Parathyroid adenoma (tissue), 2 donors: ENCODE results near the gene SMOC1.

Source experiments
- H2AFZ ChIP-seq: fragments of 300-600 bp; sonication (generic); one replicate; pipeline ENCODE4 v1.7.0; 2017; ENCODE audit warnings: antibody characterized with exemption, mild to moderate bottlenecking
- H3K27ac ChIP-seq: fragments of 300-600 bp; sonication (generic); one replicate; pipeline ENCODE4 v1.7.0; 2017
- H3K27me3 ChIP-seq: fragments of 300-600 bp; sonication (generic); one replicate; pipeline ENCODE4 v1.7.0; 2017; ENCODE audit warnings: low read length; ENCODE audit not compliant: control insufficient read depth, insufficient read depth
- H3K36me3 ChIP-seq: fragments of 300-600 bp; sonication (generic); one replicate; pipeline ENCODE4 v1.7.0; 2017; ENCODE audit warnings: low read length; ENCODE audit not compliant: control insufficient read depth, insufficient read depth
- H3K4me1 ChIP-seq: fragments of 300-600 bp; sonication (generic); one replicate; pipeline ENCODE4 v1.7.0; 2017; ENCODE audit warnings: control low read depth
- H3K4me2 ChIP-seq: fragments of 300-600 bp; sonication (generic); one replicate; pipeline ENCODE4 v1.7.0; 2017; ENCODE audit warnings: low read length
- H3K4me3 ChIP-seq: fragments of 300-600 bp; sonication (generic); one replicate; pipeline ENCODE4 v1.7.0; 2017; ENCODE audit warnings: low read depth, low read length
- H3K79me2 ChIP-seq: fragments of 300-600 bp; sonication (generic); one replicate; pipeline ENCODE4 v1.7.0; 2017; ENCODE audit warnings: control low read depth
- H3K9ac ChIP-seq: fragments of 300-600 bp; sonication (generic); one replicate; pipeline ENCODE4 v1.7.0; 2017; ENCODE audit warnings: mild to moderate bottlenecking
- H3K9me3 ChIP-seq: fragments of 300-600 bp; sonication (generic); one replicate; pipeline ENCODE4 v1.7.0; 2017; ENCODE audit warnings: low read length; ENCODE audit not compliant: control insufficient read depth
- TF ChIP-seq, protein P1 (sequence below): fragments of 300-600 bp; sonication (generic); IDR thresholded peaks from one replicate; pipeline ENCODE4 v1.7.0; 2017; ENCODE audit warnings: antibody characterized with exemption, mild to moderate bottlenecking
- donor health status: primary hyperparathyroidism.

The SMOC1 gene

DNA sequence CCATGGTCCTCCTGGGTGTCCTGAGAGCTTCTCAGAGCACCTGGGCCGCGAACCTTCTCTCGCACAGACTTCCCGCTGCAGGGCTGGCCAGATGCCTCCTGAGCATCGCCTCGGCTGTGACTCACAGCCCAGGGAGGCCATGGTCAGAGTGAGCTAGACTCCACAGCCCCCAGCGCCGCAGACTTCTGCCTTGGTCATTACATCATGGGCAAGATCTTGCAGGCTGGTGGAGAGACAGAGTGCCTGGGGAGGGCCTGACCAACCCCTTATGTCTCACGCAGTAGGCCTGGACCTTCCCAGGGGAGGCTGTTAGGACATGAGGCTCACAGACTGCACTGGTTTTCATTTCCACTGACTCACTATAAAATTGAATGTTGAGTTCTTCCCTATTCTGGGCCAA lies 41.8 kb downstream of the SMOC1 start:
- no peaks in the 10 kb centered on the region for H3K4me1 ChIP-seq
- H3K36me3 ChIP-seq, result no peaks in the 10 kb centered on the region
- no peaks in the 10 kb centered on the region for H3K27me3 ChIP-seq
- H3K27ac ChIP-seq, result no peak overlapping the region
- TF ChIP-seq, protein P1, sequence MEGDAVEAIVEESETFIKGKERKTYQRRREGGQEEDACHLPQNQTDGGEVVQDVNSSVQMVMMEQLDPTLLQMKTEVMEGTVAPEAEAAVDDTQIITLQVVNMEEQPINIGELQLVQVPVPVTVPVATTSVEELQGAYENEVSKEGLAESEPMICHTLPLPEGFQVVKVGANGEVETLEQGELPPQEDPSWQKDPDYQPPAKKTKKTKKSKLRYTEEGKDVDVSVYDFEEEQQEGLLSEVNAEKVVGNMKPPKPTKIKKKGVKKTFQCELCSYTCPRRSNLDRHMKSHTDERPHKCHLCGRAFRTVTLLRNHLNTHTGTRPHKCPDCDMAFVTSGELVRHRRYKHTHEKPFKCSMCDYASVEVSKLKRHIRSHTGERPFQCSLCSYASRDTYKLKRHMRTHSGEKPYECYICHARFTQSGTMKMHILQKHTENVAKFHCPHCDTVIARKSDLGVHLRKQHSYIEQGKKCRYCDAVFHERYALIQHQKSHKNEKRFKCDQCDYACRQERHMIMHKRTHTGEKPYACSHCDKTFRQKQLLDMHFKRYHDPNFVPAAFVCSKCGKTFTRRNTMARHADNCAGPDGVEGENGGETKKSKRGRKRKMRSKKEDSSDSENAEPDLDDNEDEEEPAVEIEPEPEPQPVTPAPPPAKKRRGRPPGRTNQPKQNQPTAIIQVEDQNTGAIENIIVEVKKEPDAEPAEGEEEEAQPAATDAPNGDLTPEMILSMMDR, result no peak
- no peaks in the 10 kb centered on the region for H3K79me2 ChIP-seq
- no peak overlapping the region for H3K4me2 ChIP-seq
- no peak overlapping the region for H3K9ac ChIP-seq
- H3K9me3 ChIP-seq, result no peaks in the 10 kb centered on the region
- no peak overlapping the region for H3K4me3 ChIP-seq
- H2AFZ ChIP-seq, result no peak overlapping the region

DNA sequence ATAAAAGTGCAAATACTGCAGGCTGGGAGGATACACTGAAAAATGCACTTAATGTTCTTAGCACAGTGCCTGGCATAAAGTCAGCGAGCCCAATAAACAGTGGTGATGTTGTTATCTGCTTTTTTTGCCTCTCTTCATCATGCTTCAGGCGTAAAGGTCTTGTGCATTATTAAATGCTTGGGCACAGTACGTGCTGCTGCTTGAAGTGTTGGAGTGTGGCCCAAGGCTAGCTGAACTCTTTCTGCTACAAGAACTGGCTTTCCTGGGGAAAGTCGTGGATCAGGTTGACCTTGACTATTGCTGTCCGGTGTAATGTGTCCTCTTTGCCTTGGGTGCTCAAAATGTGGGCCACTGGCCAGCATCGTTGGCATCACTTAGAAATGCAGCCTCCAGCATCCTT lies 43.0 kb downstream of the SMOC1 start:
- H3K79me2 ChIP-seq, result no peaks in the 10 kb centered on the region
- H3K4me1 ChIP-seq, result no peaks in the 10 kb centered on the region
- no peaks in the 10 kb centered on the region for H3K9me3 ChIP-seq
- H3K4me3 ChIP-seq, result no peak overlapping the region
- TF ChIP-seq, protein P1, result no peak
- no peak overlapping the region for H3K9ac ChIP-seq
- no peak overlapping the region for H3K4me2 ChIP-seq
- no peak overlapping the region for H2AFZ ChIP-seq
- H3K27ac ChIP-seq, result no peak overlapping the region
- H3K27me3 ChIP-seq, result no peaks in the 10 kb centered on the region
- H3K36me3 ChIP-seq, result no peaks in the 10 kb centered on the region

GRCh38 chr14:69924201-69924600 lies 45.0 kb downstream of the SMOC1 start:
- Histone ChIP-seq H3K4me2 (no peak overlapping the region), H3K27ac (no peak overlapping the region), H3K79me2 (no peaks in the 10 kb centered on the region), H3K4me3 (no peak overlapping the region), H3K36me3 (no peaks in the 10 kb centered on the region), H2AFZ (no peak overlapping the region), H3K9me3 (no peaks in the 10 kb centered on the region), H3K4me1 (no peaks in the 10 kb centered on the region), H3K9ac (no peak overlapping the region), H3K27me3 (no peaks in the 10 kb centered on the region)
- TF ChIP-seq, protein P1, result no peak

DNA sequence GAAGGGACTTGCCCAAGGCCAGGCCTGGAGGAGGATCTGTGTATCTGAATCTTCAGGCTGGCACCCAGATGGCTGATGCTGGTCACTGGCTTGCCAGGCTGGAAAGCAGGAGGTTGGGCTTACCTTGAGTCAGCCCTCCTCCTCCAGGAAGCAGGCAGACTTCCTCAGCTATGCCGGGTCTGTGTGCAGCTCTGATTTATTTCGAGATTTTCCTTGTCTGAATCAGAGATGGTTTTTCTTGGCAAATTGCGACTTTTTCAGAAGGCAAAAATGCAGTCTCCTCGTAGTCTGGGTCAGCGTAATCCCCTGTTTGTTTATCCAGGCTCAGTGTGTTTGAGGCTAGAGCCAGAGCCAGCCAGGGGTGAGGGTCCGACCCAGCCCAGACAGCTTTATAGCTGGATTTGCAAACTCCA lies 48.9 kb downstream of the SMOC1 start:
- Histone ChIP-seq H3K27me3 (no peaks in the 10 kb centered on the region), H3K9me3 (no peaks in the 10 kb centered on the region), H3K36me3 (no peaks in the 10 kb centered on the region), H3K27ac (no peak overlapping the region), H2AFZ (no peak overlapping the region), H3K9ac (no peak overlapping the region), H3K79me2 (no peaks in the 10 kb centered on the region), H3K4me1 (no peaks in the 10 kb centered on the region), H3K4me3 (no peak overlapping the region), H3K4me2 (no peak overlapping the region)
- TF ChIP-seq, protein P1, result no peak

DNA sequence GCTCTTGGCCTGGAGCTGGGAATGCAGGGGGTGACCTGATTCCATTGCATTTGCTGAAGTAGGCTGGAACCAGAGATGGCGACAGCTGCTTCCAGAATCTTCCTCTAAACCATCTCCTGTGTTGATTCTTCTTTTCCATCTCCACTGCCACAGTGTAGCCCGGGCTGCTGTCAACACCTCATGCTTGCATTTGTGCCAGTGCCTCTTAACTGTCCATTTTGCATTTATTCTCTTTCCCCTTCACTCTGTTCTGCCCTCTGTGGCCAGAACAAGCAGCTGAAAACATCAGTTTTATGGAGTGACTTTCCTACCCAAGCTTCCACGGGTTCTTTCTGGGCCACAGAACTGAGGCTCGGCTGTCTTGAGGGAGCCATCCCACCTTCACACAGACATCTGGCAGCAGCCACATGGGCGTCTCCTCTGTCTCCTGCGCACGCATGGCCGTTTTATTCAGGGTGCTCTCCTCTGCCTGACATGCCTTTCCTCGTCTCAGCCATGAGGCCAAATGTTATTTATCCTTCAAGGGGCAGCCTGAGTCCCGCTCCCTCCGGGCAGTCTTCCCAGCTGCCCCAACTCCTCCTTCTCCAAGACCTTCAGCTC lies 51.7 kb downstream of the SMOC1 start:
- Histone ChIP-seq H3K9ac (no peak overlapping the region), H3K79me2 (no peaks in the 10 kb centered on the region), H2AFZ (no peak overlapping the region), H3K27me3 (no peaks in the 10 kb centered on the region), H3K36me3 (no peaks in the 10 kb centered on the region), H3K4me3 (no peak overlapping the region), H3K4me2 (no peak overlapping the region), H3K9me3 (no peaks in the 10 kb centered on the region), H3K27ac (no peak overlapping the region), H3K4me1 (no peaks in the 10 kb centered on the region)
- TF ChIP-seq, protein P1, result no peak
